Measurements from ENCODE around the gene FAM13A.

FAM13A gene

GRCh38 chr4:88753658-88754571 is 303.1 kb downstream of the FAM13A start (continued):
- TF ChIP-seq, protein P1, sequence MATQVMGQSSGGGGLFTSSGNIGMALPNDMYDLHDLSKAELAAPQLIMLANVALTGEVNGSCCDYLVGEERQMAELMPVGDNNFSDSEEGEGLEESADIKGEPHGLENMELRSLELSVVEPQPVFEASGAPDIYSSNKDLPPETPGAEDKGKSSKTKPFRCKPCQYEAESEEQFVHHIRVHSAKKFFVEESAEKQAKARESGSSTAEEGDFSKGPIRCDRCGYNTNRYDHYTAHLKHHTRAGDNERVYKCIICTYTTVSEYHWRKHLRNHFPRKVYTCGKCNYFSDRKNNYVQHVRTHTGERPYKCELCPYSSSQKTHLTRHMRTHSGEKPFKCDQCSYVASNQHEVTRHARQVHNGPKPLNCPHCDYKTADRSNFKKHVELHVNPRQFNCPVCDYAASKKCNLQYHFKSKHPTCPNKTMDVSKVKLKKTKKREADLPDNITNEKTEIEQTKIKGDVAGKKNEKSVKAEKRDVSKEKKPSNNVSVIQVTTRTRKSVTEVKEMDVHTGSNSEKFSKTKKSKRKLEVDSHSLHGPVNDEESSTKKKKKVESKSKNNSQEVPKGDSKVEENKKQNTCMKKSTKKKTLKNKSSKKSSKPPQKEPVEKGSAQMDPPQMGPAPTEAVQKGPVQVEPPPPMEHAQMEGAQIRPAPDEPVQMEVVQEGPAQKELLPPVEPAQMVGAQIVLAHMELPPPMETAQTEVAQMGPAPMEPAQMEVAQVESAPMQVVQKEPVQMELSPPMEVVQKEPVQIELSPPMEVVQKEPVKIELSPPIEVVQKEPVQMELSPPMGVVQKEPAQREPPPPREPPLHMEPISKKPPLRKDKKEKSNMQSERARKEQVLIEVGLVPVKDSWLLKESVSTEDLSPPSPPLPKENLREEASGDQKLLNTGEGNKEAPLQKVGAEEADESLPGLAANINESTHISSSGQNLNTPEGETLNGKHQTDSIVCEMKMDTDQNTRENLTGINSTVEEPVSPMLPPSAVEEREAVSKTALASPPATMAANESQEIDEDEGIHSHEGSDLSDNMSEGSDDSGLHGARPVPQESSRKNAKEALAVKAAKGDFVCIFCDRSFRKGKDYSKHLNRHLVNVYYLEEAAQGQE (tag by site-specific recombination; IDR thresholded peaks at IDR 0.05) = no peak
- TF ChIP-seq ZNF521 (tag by site-specific recombination; IDR thresholded peaks at IDR 0.05) = no peak
- TF ChIP-seq, protein P2, sequence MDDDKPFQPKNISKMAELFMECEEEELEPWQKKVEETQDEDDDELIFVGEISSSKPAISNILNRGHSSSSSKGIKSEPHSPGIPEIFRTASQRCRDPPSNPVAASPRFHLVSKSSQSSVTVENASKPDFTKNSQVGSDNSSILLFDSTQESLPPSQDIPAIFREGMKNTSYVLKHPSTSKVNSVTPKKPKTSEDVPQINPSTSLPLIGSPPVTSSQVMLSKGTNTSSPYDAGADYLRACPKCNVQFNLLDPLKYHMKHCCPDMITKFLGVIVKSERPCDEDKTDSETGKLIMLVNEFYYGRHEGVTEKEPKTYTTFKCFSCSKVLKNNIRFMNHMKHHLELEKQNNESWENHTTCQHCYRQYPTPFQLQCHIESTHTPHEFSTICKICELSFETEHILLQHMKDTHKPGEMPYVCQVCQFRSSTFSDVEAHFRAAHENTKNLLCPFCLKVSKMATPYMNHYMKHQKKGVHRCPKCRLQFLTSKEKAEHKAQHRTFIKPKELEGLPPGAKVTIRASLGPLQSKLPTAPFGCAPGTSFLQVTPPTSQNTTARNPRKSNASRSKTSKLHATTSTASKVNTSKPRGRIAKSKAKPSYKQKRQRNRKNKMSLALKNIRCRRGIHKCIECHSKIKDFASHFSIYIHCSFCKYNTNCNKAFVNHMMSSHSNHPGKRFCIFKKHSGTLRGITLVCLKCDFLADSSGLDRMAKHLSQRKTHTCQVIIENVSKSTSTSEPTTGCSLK (tag by site-specific recombination; IDR thresholded peaks at IDR 0.05) = no peak
- TF ChIP-seq ZSCAN4 (tag by site-specific recombination; IDR thresholded peaks at IDR 0.05) = no peak
- TF ChIP-seq ZNF747 (tag by site-specific recombination; IDR thresholded peaks at IDR 0.05) = no peak
- no peak for TF ChIP-seq ZNF2 (tag by site-specific recombination; IDR thresholded peaks at IDR 0.05)
- no peak for TF ChIP-seq ZNF600 (tag by site-specific recombination; IDR thresholded peaks at IDR 0.05)
- TF ChIP-seq TRIM28 (IDR thresholded peaks at IDR 0.05; ENCODE audit: borderline replicate concordance, low read length) = no peak
- TF ChIP-seq ZNF175 (tag by site-specific recombination; IDR thresholded peaks at IDR 0.05) = no peak

DNA sequence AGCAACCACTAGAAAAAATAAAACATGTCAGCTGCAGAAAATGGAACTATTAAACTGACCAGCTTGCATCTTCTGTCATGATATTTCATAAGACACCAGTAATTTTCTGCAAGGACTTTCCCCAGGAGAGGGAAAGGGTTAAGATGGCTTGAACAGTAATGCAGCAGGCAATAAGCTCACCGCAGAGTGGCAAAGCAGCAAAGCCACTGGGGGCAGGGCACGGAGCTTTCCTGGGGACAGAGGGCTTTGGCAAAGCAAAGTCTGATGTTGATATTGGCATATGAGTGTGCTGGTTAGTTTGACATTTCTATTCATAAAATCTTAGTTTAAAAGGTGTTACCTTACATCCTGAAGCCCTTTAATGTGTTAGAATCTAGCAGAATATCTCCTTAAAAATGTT is 304.2 kb downstream of the FAM13A start:
- peaks cover 0 to 29% of the 10 kb centered on the region in 2 experiments; a peak in 1 of 3 replicates for H3K36me3 ChIP-seq (ENCODE audit: control insufficient read depth in 2 of 2, insufficient read depth in 1 of 2, low read length in 2 of 2)
- ChIA-PET CTCF (no interaction called here), POLR2A (no interaction called here)
- no peak overlapping the region for H3K27ac ChIP-seq (ENCODE audit: extremely low read depth, low read depth, low read length)
- no peaks in the 10 kb centered on the region; the same call in 1 of the 2 replicates for H3K4me1 ChIP-seq (ENCODE audit: control insufficient read depth, insufficient read depth, low read length)
- no peak overlapping the region for H3K4me3 ChIP-seq (ENCODE audit: low read depth, low read length)
- H3K9me3 ChIP-seq (ENCODE audit: control insufficient read depth, insufficient read depth, low read depth, low read length) = no peaks in the 10 kb centered on the region
- TF ChIP-seq BCL11A (tag by site-specific recombination; IDR thresholded peaks at IDR 0.05; ENCODE audit: low read depth) (no peak), ZNF621 (tag by site-specific recombination; IDR thresholded peaks at IDR 0.05) (no peak), ZBTB17 (tag by site-specific recombination; IDR thresholded peaks at IDR 0.05) (no peak), ZNF623 (tag by site-specific recombination; IDR thresholded peaks at IDR 0.05) (no peak), SP3 (tag by site-specific recombination; IDR thresholded peaks at IDR 0.05) (no peak), CTCF (tag by site-specific recombination; IDR thresholded peaks at IDR 0.05) (no peak), ZNF776 (tag by site-specific recombination; IDR thresholded peaks at IDR 0.05; ENCODE audit: borderline replicate concordance) (no peak)
- TF ChIP-seq, protein P3, sequence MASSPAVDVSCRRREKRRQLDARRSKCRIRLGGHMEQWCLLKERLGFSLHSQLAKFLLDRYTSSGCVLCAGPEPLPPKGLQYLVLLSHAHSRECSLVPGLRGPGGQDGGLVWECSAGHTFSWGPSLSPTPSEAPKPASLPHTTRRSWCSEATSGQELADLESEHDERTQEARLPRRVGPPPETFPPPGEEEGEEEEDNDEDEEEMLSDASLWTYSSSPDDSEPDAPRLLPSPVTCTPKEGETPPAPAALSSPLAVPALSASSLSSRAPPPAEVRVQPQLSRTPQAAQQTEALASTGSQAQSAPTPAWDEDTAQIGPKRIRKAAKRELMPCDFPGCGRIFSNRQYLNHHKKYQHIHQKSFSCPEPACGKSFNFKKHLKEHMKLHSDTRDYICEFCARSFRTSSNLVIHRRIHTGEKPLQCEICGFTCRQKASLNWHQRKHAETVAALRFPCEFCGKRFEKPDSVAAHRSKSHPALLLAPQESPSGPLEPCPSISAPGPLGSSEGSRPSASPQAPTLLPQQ (tag by site-specific recombination; IDR thresholded peaks at IDR 0.05) = no peak
- TF ChIP-seq, protein P4, sequence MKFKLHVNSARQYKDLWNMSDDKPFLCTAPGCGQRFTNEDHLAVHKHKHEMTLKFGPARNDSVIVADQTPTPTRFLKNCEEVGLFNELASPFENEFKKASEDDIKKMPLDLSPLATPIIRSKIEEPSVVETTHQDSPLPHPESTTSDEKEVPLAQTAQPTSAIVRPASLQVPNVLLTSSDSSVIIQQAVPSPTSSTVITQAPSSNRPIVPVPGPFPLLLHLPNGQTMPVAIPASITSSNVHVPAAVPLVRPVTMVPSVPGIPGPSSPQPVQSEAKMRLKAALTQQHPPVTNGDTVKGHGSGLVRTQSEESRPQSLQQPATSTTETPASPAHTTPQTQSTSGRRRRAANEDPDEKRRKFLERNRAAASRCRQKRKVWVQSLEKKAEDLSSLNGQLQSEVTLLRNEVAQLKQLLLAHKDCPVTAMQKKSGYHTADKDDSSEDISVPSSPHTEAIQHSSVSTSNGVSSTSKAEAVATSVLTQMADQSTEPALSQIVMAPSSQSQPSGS (tag by site-specific recombination; IDR thresholded peaks at IDR 0.05; ENCODE audit: low read depth) = no peak
- TF ChIP-seq, protein P2 (tag by site-specific recombination; IDR thresholded peaks at IDR 0.05) = no peak
